Measurements from ENCODE around the gene PUS7. TPM values are rescaled to one million over a fixed set of nuclear protein-coding genes. Genes with fewer than 3 reads are reported as not detected.
"Not testable (repeated sequence)": the region's sequence is repeated elsewhere in the genome, so short reads cannot be mapped to it uniquely, and the experiment has no call there.

The PUS7 gene
- total RNA-seq, 4 donors from 2014 or later: 19.9 to 25.5 (median 21.7) TPM

GRCh38 chr7:105457619-105458225 is 64.3 kb downstream of the PUS7 start:
- H3K27me3 ChIP-seq: no peaks in the 10 kb centered on the region
- H3K27ac ChIP-seq: no peak overlapping the region
- H3K36me3 ChIP-seq: peaks cover 8 to 12% of the 10 kb centered on the region in 2 donors
- H3K4me3 ChIP-seq (replicated peaks in 1 of 3): no peak overlapping the region
- no peak for DNase-seq
- TF ChIP-seq POLR2A (IDR thresholded peaks at IDR 0.05): no peak
- intact Hi-C loops (cut with DNase I): no loop called here
- no peaks in the 10 kb centered on the region for H3K4me1 ChIP-seq
- 94 to 95% methylated on average over 8 of the region's 8 CpGs for WGBS, 2 donors
- no peaks in the 10 kb centered on the region for H3K9me3 ChIP-seq

GRCh38 chr7:105454921-105455320 is 67.2 kb downstream of the PUS7 start:
- intact Hi-C loops (cut with DNase I): no loop called here

DNA sequence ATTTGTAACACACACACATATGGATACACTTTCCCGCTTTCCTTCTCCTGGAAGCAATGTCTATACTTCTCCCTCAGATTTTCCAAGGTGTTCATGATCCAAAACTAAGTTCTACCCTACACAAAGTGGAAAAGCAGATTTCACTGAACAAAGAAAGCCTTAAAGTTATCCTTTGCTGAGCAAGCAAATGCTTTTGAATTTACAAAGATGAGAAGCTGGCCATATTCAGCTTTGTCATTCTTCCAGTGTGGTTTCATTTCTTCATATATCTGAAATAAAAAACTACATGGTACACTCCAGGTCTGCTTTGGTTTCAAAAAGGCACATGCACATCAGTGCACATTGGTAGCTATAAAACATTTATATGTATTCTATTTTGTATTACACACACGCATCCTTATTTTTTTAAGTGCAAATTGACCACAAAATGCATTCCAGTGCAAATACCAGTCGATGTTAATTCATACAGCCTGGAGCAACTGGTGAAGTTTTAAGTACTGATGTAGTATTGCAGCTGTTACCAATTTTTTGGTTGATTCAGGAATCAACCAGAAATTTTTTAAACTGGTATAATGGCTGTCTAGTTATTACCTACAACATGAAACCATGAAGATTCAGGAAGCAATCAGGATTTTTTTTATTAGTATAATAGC is 67.8 kb downstream of the PUS7 start:
- TF ChIP-seq, protein P1, sequence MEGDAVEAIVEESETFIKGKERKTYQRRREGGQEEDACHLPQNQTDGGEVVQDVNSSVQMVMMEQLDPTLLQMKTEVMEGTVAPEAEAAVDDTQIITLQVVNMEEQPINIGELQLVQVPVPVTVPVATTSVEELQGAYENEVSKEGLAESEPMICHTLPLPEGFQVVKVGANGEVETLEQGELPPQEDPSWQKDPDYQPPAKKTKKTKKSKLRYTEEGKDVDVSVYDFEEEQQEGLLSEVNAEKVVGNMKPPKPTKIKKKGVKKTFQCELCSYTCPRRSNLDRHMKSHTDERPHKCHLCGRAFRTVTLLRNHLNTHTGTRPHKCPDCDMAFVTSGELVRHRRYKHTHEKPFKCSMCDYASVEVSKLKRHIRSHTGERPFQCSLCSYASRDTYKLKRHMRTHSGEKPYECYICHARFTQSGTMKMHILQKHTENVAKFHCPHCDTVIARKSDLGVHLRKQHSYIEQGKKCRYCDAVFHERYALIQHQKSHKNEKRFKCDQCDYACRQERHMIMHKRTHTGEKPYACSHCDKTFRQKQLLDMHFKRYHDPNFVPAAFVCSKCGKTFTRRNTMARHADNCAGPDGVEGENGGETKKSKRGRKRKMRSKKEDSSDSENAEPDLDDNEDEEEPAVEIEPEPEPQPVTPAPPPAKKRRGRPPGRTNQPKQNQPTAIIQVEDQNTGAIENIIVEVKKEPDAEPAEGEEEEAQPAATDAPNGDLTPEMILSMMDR (IDR thresholded peaks at IDR 0.05): no peak
- no peak for TF ChIP-seq POLR2A (IDR thresholded peaks at IDR 0.05)
- no peaks in the 10 kb centered on the region for H3K4me1 ChIP-seq
- H3K27ac ChIP-seq: no peak overlapping the region
- peaks cover 0 to 10% of the 10 kb centered on the region in 2 donors for H3K36me3 ChIP-seq
- no peak for DNase-seq
- H3K9me3 ChIP-seq: no peaks in the 10 kb centered on the region
- no peak overlapping the region for H3K4me3 ChIP-seq (replicated peaks in 1 of 3)
- 61 to 62% methylated on average over 3 of the region's 3 CpGs for WGBS, 2 donors
- no peaks in the 10 kb centered on the region for H3K27me3 ChIP-seq
- intact Hi-C loops (cut with DNase I): no loop called here

More at GRCh38 chr7:105454921-105455320, 67.2 kb downstream of the PUS7 start:
- H3K27ac ChIP-seq: no peak overlapping the region
- no peaks in the 10 kb centered on the region for H3K27me3 ChIP-seq
- TF ChIP-seq POLR2A (IDR thresholded peaks at IDR 0.05): no peak
- TF ChIP-seq, protein P1 (IDR thresholded peaks at IDR 0.05): no peak
- H3K9me3 ChIP-seq: no peaks in the 10 kb centered on the region
- peaks cover 0 to 10% of the 10 kb centered on the region in 2 donors for H3K36me3 ChIP-seq
- no peak overlapping the region for H3K4me3 ChIP-seq (replicated peaks in 1 of 3)
- 79 to 91% methylated on average over 2 of the region's 2 CpGs for WGBS, 2 donors
- no peaks in the 10 kb centered on the region for H3K4me1 ChIP-seq
- no peak for DNase-seq

GRCh38 chr7:105452085-105452484 is 70.0 kb downstream of the PUS7 start:
- TF ChIP-seq, protein P1 (IDR thresholded peaks at IDR 0.05): no peak
- no peak for TF ChIP-seq POLR2A (IDR thresholded peaks at IDR 0.05)
- no peaks in the 10 kb centered on the region for H3K4me1 ChIP-seq
- peaks cover 0 to under 1% of the 10 kb centered on the region in 2 donors for H3K36me3 ChIP-seq
- H3K4me3 ChIP-seq (replicated peaks in 1 of 3): no peak overlapping the region
- WGBS, 2 donors: 71 to 76% methylated on average over 2 of the region's 2 CpGs
- H3K27ac ChIP-seq: no peak overlapping the region
- intact Hi-C loops (cut with DNase I): no loop called here
- no peak for DNase-seq
- H3K9me3 ChIP-seq: no peaks in the 10 kb centered on the region
- H3K27me3 ChIP-seq: no peaks in the 10 kb centered on the region

DNA sequence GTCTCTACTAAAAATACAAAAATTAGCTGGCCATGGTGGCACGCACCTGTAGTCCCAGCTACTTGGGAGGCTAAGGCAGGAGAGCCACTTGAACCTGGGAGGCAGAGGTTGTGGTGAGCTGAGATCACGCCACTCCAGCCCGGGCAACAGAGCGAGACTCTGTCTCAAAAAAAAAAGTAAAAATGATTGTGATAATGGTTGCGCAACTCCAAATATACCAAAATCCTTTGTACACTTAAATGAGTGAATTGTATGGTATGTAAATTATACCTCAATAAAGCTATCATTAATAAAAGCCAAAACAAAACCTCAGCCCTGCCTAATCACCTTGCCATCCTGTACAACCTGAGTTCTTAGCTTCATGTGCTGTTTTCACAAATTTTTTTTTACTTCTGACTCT is 71.2 kb downstream of the PUS7 start:
- WGBS, 2 donors: 77 to 96% methylated on average over 5 of the region's 5 CpGs
- H3K9me3 ChIP-seq; DNase-seq; H3K36me3 ChIP-seq; intact Hi-C loops (cut with DNase I); H3K4me3 ChIP-seq (replicated peaks in 1 of 3); H3K4me1 ChIP-seq; H3K27me3 ChIP-seq; H3K27ac ChIP-seq: not testable (repeated sequence)

- TF ChIP-seq, protein P1 (IDR thresholded peaks at IDR 0.05): no peak
- TF ChIP-seq POLR2A (IDR thresholded peaks at IDR 0.05): no peak
- H3K4me3 ChIP-seq (replicated peaks in 1 of 3): no peak overlapping the region
- DNase-seq: no peak
- no peaks in the 10 kb centered on the region for H3K27me3 ChIP-seq
- H3K36me3 ChIP-seq: no peaks in the 10 kb centered on the region
- intact Hi-C loops (cut with DNase I): no loop called here
- H3K4me1 ChIP-seq: no peaks in the 10 kb centered on the region
- WGBS, 2 donors: 93 to 95% methylated on average over 8 of the region's 8 CpGs
- no peaks in the 10 kb centered on the region for H3K9me3 ChIP-seq
- no peak overlapping the region for H3K27ac ChIP-seq
These were observed 71.8 kb downstream of the PUS7 start for GRCh38 chr7:105450177-105450861.
